Liver (tissue), 2 donors: ENCODE results near the gene BMP7.

Experiments
- GABPA ChIP-seq, 2 donors: IDR thresholded peaks in 1 of 2; conservative IDR thresholded peaks in 1 of 2; 2 replicates each; pipeline ENCODE4 v1.6.1; 2016; ENCODE audit warnings: antibody characterized with exemption in 2 of 2, mild to moderate bottlenecking in 1 of 2, moderate library complexity in 1 of 2
- RAD21 ChIP-seq, 2 donors: IDR thresholded peaks; 2 replicates each; pipeline ENCODE4 v1.6.1; 2016; ENCODE audit warnings: antibody characterized with exemption in 2 of 2, mild to moderate bottlenecking in 2 of 2
- donor health status: healthy.

GRCh38 chr20:57290178-57290484, 23.7 kb upstream of the BMP7 start:
- no peak for TF ChIP-seq GABPA (IDR thresholded peaks at IDR 0.05 in 1 of 2, conservative IDR thresholded peaks at IDR 0.05 in 1 of 2)
- no peak for TF ChIP-seq RAD21 (IDR thresholded peaks at IDR 0.05)
